ENCODE data around the gene ZSCAN5A.

- TF ChIP-seq CREB1 (IDR thresholded peaks at IDR 0.05; ENCODE audit: low read depth) (no peak), CEBPB (IDR thresholded peaks at IDR 0.05) (no peak), EGR1 (IDR thresholded peaks at IDR 0.05) (no peak), EP300 (IDR thresholded peaks at IDR 0.05; ENCODE audit: borderline replicate concordance) (no peak), TAF1 (IDR thresholded peaks at IDR 0.05; ENCODE audit: low read depth) (no peak), RAD21 (IDR thresholded peaks at IDR 0.05; ENCODE audit: low read depth) (no peak), YY1 (IDR thresholded peaks at IDR 0.05; ENCODE audit: low read depth) (no peak), FOXM1 (IDR thresholded peaks at IDR 0.05; ENCODE audit: borderline replicate concordance, low read depth) (no peak), NFIC (IDR thresholded peaks at IDR 0.05) (no peak), MAX (IDR thresholded peaks at IDR 0.05) (no peak), TEAD4 (IDR thresholded peaks at IDR 0.05) (no peak)
- TF ChIP-seq, protein P1, sequence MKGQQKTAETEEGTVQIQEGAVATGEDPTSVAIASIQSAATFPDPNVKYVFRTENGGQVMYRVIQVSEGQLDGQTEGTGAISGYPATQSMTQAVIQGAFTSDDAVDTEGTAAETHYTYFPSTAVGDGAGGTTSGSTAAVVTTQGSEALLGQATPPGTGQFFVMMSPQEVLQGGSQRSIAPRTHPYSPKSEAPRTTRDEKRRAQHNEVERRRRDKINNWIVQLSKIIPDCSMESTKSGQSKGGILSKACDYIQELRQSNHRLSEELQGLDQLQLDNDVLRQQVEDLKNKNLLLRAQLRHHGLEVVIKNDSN (IDR thresholded peaks at IDR 0.05): no peak
- TF ChIP-seq, protein P2, sequence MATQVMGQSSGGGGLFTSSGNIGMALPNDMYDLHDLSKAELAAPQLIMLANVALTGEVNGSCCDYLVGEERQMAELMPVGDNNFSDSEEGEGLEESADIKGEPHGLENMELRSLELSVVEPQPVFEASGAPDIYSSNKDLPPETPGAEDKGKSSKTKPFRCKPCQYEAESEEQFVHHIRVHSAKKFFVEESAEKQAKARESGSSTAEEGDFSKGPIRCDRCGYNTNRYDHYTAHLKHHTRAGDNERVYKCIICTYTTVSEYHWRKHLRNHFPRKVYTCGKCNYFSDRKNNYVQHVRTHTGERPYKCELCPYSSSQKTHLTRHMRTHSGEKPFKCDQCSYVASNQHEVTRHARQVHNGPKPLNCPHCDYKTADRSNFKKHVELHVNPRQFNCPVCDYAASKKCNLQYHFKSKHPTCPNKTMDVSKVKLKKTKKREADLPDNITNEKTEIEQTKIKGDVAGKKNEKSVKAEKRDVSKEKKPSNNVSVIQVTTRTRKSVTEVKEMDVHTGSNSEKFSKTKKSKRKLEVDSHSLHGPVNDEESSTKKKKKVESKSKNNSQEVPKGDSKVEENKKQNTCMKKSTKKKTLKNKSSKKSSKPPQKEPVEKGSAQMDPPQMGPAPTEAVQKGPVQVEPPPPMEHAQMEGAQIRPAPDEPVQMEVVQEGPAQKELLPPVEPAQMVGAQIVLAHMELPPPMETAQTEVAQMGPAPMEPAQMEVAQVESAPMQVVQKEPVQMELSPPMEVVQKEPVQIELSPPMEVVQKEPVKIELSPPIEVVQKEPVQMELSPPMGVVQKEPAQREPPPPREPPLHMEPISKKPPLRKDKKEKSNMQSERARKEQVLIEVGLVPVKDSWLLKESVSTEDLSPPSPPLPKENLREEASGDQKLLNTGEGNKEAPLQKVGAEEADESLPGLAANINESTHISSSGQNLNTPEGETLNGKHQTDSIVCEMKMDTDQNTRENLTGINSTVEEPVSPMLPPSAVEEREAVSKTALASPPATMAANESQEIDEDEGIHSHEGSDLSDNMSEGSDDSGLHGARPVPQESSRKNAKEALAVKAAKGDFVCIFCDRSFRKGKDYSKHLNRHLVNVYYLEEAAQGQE (IDR thresholded peaks at IDR 0.05; ENCODE audit: low read depth): no peak
Measured at GRCh38 chr19:56291867-56292266, 22.8 kb downstream of the ZSCAN5A start.
